HepG2 (cell line): Measurements from ENCODE around the gene STK4. TPM values are rescaled to one million over a fixed set of nuclear protein-coding genes. Genes with fewer than 3 reads are reported as not detected.
"Not testable (repeated sequence)": the region's sequence is repeated elsewhere in the genome, so short reads cannot be mapped to it uniquely, and the experiment has no call there.

Experiments
- ATAC-seq: fragments of 200-7000 bp; cut with Tn5 transposase; 3 replicates; pipeline ENCODE4 v1.9.1; 2020; ENCODE audit warnings: mild to moderate bottlenecking, moderate library complexity
- BruUV-seq: library from RNA; stranded (reverse); fragments of 400-500 nt; replicated peaks from 2 replicates; lab custom pipeline; 2021; lab: Mats Ljungman, UMichigan
- CTCF ChIA-PET: fragments of 300-600 bp; formaldehyde crosslinking; extraction: SDS; loops from one replicate; lab custom pipeline; 2021; ENCODE audit warnings: low total read pairs, inconsistent platforms, low intra/inter-chr PET ratio; lab: Yijun Ruan, JAX
- POLR2A ChIA-PET: fragments of 350-600 bp; sonication (Branson Sonifier 250); formaldehyde crosslinking; loops from one replicate; lab custom pipeline; 2020; ENCODE audit warnings: antibody characterized with exemption, inconsistent platforms; lab: Yijun Ruan, JAX
- DNase-seq: peaks from one replicate; pipeline ENCODE4 v3.0.0-alpha.2; 2015; ENCODE audit warnings: low spot score
- FAIRE-seq: peaks from 3 replicates; lab custom pipeline; 2011; peaks lifted over from hg19 to GRCh38; lab: Jason Lieb, UNC
- H2AFZ ChIP-seq: one replicate; pipeline ENCODE4 v1.6.1; 2011; ENCODE audit warnings: low read length, inconsistent platforms
- H3K27ac ChIP-seq: fragments of 300-600 bp; 3 replicates; pipeline ENCODE4 v1.8.0; 2011; ENCODE audit warnings: mixed run types, mild to moderate bottlenecking, mixed read lengths, low read length, inconsistent platforms; ENCODE audit not compliant: insufficient read depth; ENCODE audit errors: extremely low read length
- H3K27me3 ChIP-seq, 2 experiments: fragments of 200-600 bp in 1 of 2; 2 replicates in 1 of 2; 3 replicates in 1 of 2; pipeline versions ENCODE4 v1.6.0 to v1.8.0; 2011; ENCODE audit warnings: low read length in 2 of 2, mild to moderate bottlenecking in 2 of 2, moderate library complexity in 2 of 2, inconsistent platforms in 1 of 2; ENCODE audit not compliant: insufficient read depth in 2 of 2, control insufficient read depth in 1 of 2
- H3K36me3 ChIP-seq, 2 experiments: fragments of 200-600 bp in 1 of 2; replicated peaks in 1 of 2; 2 replicates in 1 of 2; 3 replicates in 1 of 2; pipeline versions ENCODE4 v1.5.1 to v1.8.0; 2011; ENCODE audit warnings: low read length in 2 of 2, inconsistent platforms in 1 of 2; ENCODE audit not compliant: insufficient read depth in 2 of 2, control insufficient read depth in 1 of 2
- H3K4me1 ChIP-seq: 2 replicates; pipeline ENCODE4 v1.5.1; 2012; ENCODE audit warnings: low read length, inconsistent platforms; ENCODE audit not compliant: insufficient read depth
- H3K4me2 ChIP-seq: 2 replicates; pipeline ENCODE4 v1.6.0; 2011; ENCODE audit warnings: low read depth, low read length, inconsistent platforms
- H3K4me3 ChIP-seq, 3 experiments: fragments of 200-600 bp in 1 of 3; sonication (generic), shearing (Covaris generic) in 1 of 3; replicated peaks in 1 of 3; 2 replicates each; pipeline ENCODE4 v1.5.1; 2011 to 2016; ENCODE audit warnings: low read length in 3 of 3, inconsistent platforms in 2 of 3, low read depth in 2 of 3, mild to moderate bottlenecking in 2 of 3, control low read depth in 1 of 3, mixed read lengths in 1 of 3; ENCODE audit not compliant: insufficient read depth in 1 of 3
- H3K79me2 ChIP-seq: one replicate; pipeline ENCODE4 v1.6.1; 2011; ENCODE audit warnings: low read length, inconsistent platforms; ENCODE audit not compliant: insufficient read depth
- H3K9ac ChIP-seq: 2 replicates; pipeline ENCODE4 v1.6.0; 2011; ENCODE audit warnings: mild to moderate bottlenecking, low read depth, low read length, inconsistent platforms; ENCODE audit not compliant: insufficient read depth
- H3K9me3 ChIP-seq: 2 replicates; pipeline ENCODE4 v1.5.1; 2012; ENCODE audit warnings: mild to moderate bottlenecking, low read length
- H4K20me1 ChIP-seq: 2 replicates; pipeline ENCODE4 v1.6.0; 2011; ENCODE audit warnings: inconsistent platforms, mild to moderate bottlenecking, low read length, moderate library complexity; ENCODE audit not compliant: insufficient read depth
- HMG20B ChIP-seq: conservative IDR thresholded peaks from 2 replicates; pipeline ENCODE4 v1.6.1; 2016; ENCODE audit warnings: missing genetic modification reagents, missing compliant biosample characterization
- HNF4A ChIP-seq: sonication (generic); formaldehyde crosslinking; IDR thresholded peaks from 2 replicates; pipeline ENCODE4 v1.4.0; 2020; ENCODE audit warnings: missing genetic modification reagents
- KAT2B ChIP-seq: fragments of 150-350 bp; IDR thresholded peaks from 2 replicates; pipeline ENCODE4 v1.6.1; 2014; ENCODE audit warnings: low read depth, low read length, borderline replicate concordance
- PRDM10 ChIP-seq: sonication (generic); formaldehyde crosslinking; IDR thresholded peaks from 2 replicates; pipeline ENCODE4 v1.4.0; 2020; ENCODE audit warnings: low read depth, missing genetic modification reagents
- ZBTB3 ChIP-seq: sonication (generic); formaldehyde crosslinking; IDR thresholded peaks from 2 replicates; pipeline ENCODE4 v1.4.0; 2020; ENCODE audit warnings: low read depth, mild to moderate bottlenecking, moderate library complexity, missing genetic modification reagents, borderline replicate concordance
- ZNF768 ChIP-seq: sonication (generic); formaldehyde crosslinking; IDR thresholded peaks from 2 replicates; pipeline ENCODE4 v1.4.0; 2020; ENCODE audit warnings: missing genetic modification reagents
- ZNF782 ChIP-seq: sonication (generic); formaldehyde crosslinking; IDR thresholded peaks from 2 replicates; pipeline ENCODE4 v1.4.0; 2020; ENCODE audit warnings: missing genetic modification reagents, mild to moderate bottlenecking, borderline replicate concordance
- WGBS: methylation state at CpG from one replicate; pipeline ENCODE4 v1.1.6; 2017; ENCODE audit warnings: low lambda C conversion rate; 5-methylcytosine and 5-hydroxymethylcytosine counted together
- in situ Hi-C: cut with HindIII; loops from 2 replicates; pipeline ENCODE4 v1.10.0; 2017; ENCODE audit warnings: low pct_unique_long_range_greater_than_20kb; ENCODE audit not compliant: extremely low pct_ligation_motif_present
- intact Hi-C: fragments of 100-400 bp; cut with micrococcal nuclease; formaldehyde crosslinking; loops from one replicate; pipeline ENCODE4 v1.10.0; 2022; ENCODE audit not compliant: unreplicated experiment
- polyA plus RNA-seq, 8 experiments: library from polyadenylated mRNA; depleted of rRNA in 3 of 8; stranded (reverse) in 7 of 8; unstranded in 1 of 8; fragments of >200 nt; fragmentation: Illumina TruSeq in 4 of 8; extraction: Trizol in 4 of 8; gene quantifications; 2 replicates each; pipeline versions ENCODE4 v1.2.1 to v1.2.3, GENCODE V29; 2011 to 2016; ENCODE audit warnings: low read depth in 4 of 8, missing spikeins in 1 of 8, mixed read lengths in 1 of 8; ENCODE audit not compliant: insufficient read depth in 1 of 8
- total RNA-seq, 5 experiments: library from RNA; depleted of rRNA; stranded (reverse); fragments of >200 nt; fragmentation: Illumina TruSeq; extraction: Trizol; gene quantifications; 2 replicates each; pipeline ENCODE4 v1.2.3, GENCODE V29; 2016; ENCODE audit warnings: low read depth in 1 of 5

The STK4 gene
- total and polyA plus RNA-seq, 2 of the 13 experiments (the other 11 are each of a cell fraction or from before 2014, with no cell fraction given), result 25.6 to 38.3 TPM

GRCh38 chr20:45012682-45013302 is 46.5 kb downstream of the STK4 start:
- Histone ChIP-seq H3K36me3 (peaks cover 4 to 43% of the 10 kb centered on the region in 2 experiments; a peak in 4 of 5 replicates), H3K27ac (no peak overlapping the region)
- in situ Hi-C loops, result loop anchor here (10.0 kb wide), 1 partner anchor 282 kb away; no protein-coding TSS in a partner anchor
- no peak for ATAC-seq
- TF ChIP-seq HMG20B (CRISPR knock-in tag) (no peak), ZNF782 (CRISPR knock-in tag) (no peak), PRDM10 (CRISPR knock-in tag) (no peak), KAT2B (no peak), HNF4A (CRISPR knock-in tag) (no peak), ZNF768 (CRISPR knock-in tag) (no peak), ZBTB3 (CRISPR knock-in tag) (no peak)
- TF ChIP-seq, all 625 proteins: peak for 0
- no peaks in the 10 kb centered on the region for H4K20me1 ChIP-seq
- no peak overlapping the region for H2AFZ ChIP-seq
- no peak overlapping the region for H3K4me2 ChIP-seq
- no peak for FAIRE-seq
- intact Hi-C loops, result loop anchor here (5.0 kb wide), 1 partner anchor 100 kb away; no protein-coding TSS in a partner anchor
- no peak overlapping the region for H3K4me3 ChIP-seq
- BruUV-seq, result no TSS peak
- ChIA-PET POLR2A (interaction anchor here (0.6 to 0.7 kb wide), 2 partner anchors 17 to 162 kb away, joined by 5 read pairs; partner anchors contain the start of gene PI3), CTCF (interaction anchor here (2.1 kb wide), 1 partner anchor 100 kb away, joined by 8 read pairs; no protein-coding TSS in a partner anchor)
- H3K27me3 ChIP-seq, result no peaks in the 10 kb centered on the region
- no peak for DNase-seq
- WGBS, result 99% methylated on average over 3 of the region's 3 CpGs
- no peaks in the 10 kb centered on the region for H3K79me2 ChIP-seq
- no peak overlapping the region for H3K9ac ChIP-seq
- H3K9me3 ChIP-seq, result no peaks in the 10 kb centered on the region
- peaks cover 9% of the 10 kb centered on the region; the same call in 1 of the 2 replicates for H3K4me1 ChIP-seq

GRCh38 chr20:45014131-45014530 is 47.8 kb downstream of the STK4 start:
- H3K79me2 ChIP-seq, ATAC-seq, H3K4me3 ChIP-seq, DNase-seq, H3K4me2 ChIP-seq, H3K27ac ChIP-seq, H3K9ac ChIP-seq, H3K27me3 ChIP-seq, BruUV-seq, CTCF ChIA-PET, FAIRE-seq, H4K20me1 ChIP-seq, POLR2A ChIA-PET, H2AFZ ChIP-seq, H3K9me3 ChIP-seq, H3K4me1 ChIP-seq: not testable (repeated sequence)
- WGBS, result 99% methylated on average over 8 of the region's 8 CpGs
- peaks cover 4 to 39% of the 10 kb centered on the region in 2 experiments; a peak in 4 of 5 replicates for H3K36me3 ChIP-seq
- in situ Hi-C loops, result loop anchor here (10.0 kb wide), 1 partner anchor 281 kb away; no protein-coding TSS in a partner anchor
- intact Hi-C loops, result loop anchor here (5.0 kb wide), 1 partner anchor 98 kb away; no protein-coding TSS in a partner anchor
